PC-9 (cell line): Measurements from ENCODE around the gene NCAN. TPM values are rescaled to one million over a fixed set of nuclear protein-coding genes. Genes with fewer than 3 reads are reported as not detected.

ENCODE experiments used
- BruUV-seq: library from RNA; stranded (reverse); fragments of 400-500 nt; replicated peaks from 2 replicates; lab custom pipeline; 2021; lab: Mats Ljungman, UMichigan
- CTCF ChIA-PET: fragments of 300-600 bp; sonication (Branson Sonifier 250); formaldehyde crosslinking; loops from one replicate; lab custom pipeline; 2022; ENCODE audit warnings: antibody characterized with exemption; lab: Charles Lee
- POLR2A ChIA-PET: fragments of 300-600 bp; sonication (Branson Sonifier 250); formaldehyde crosslinking; loops from one replicate; lab custom pipeline; 2022; ENCODE audit warnings: antibody characterized with exemption; ENCODE audit not compliant: unreplicated experiment; lab: Charles Lee
- DNase-seq, 2 experiments: peaks; one replicate each; pipeline versions ENCODE4 v3.0.0 to v3.0.0-alpha.2; 2015 to 2022; ENCODE audit warnings: mixed read lengths in 1 of 2
- H2AFZ ChIP-seq: fragments of 200-600 bp; sonication (generic); 2 replicates; pipeline ENCODE4 v1.8.1; 2017; ENCODE audit warnings: antibody characterized with exemption
- H3F3A ChIP-seq: fragments of 200-600 bp; sonication (generic); 2 replicates; pipeline ENCODE4 v1.8.1; 2017; ENCODE audit warnings: antibody characterized with exemption, mild to moderate bottlenecking, low read depth; ENCODE audit not compliant: insufficient read depth
- H3K27ac ChIP-seq: fragments of 200-600 bp; sonication (generic); 2 replicates; pipeline ENCODE4 v1.6.1; 2016; ENCODE audit warnings: mixed run types
- H3K27me3 ChIP-seq: fragments of 200-600 bp; sonication (generic); 2 replicates; pipeline ENCODE4 v1.6.1; 2016; ENCODE audit warnings: low read depth, mixed run types; ENCODE audit not compliant: insufficient read depth
- H3K36me3 ChIP-seq: fragments of 200-600 bp; sonication (generic); 2 replicates; pipeline ENCODE4 v1.6.1; 2016; ENCODE audit warnings: low read depth, mixed run types
- H3K4me1 ChIP-seq: fragments of 200-600 bp; sonication (generic); replicated peaks from 2 replicates; pipeline ENCODE4 v1.6.1; 2016; ENCODE audit warnings: mixed run types; ENCODE audit not compliant: insufficient read depth
- H3K4me2 ChIP-seq: fragments of 200-600 bp; sonication (generic); 2 replicates; pipeline ENCODE4 v1.6.1; 2017; ENCODE audit warnings: mixed run types
- H3K4me3 ChIP-seq: fragments of 200-600 bp; sonication (generic); 2 replicates; pipeline ENCODE4 v1.6.1; 2016; ENCODE audit warnings: mixed run types
- H3K79me2 ChIP-seq: fragments of 200-600 bp; sonication (generic); 2 replicates; pipeline ENCODE4 v1.6.1; 2017; ENCODE audit warnings: low read depth, mixed run types
- H3K9me2 ChIP-seq: fragments of 200-600 bp; sonication (generic); 2 replicates; pipeline ENCODE4 v1.8.1; 2017; ENCODE audit warnings: mild to moderate bottlenecking; ENCODE audit not compliant: insufficient read depth
- H3K9me3 ChIP-seq: fragments of 200-600 bp; sonication (generic); 2 replicates; pipeline ENCODE4 v1.8.1; 2016; ENCODE audit warnings: low read depth; ENCODE audit not compliant: insufficient read depth
- H4K20me1 ChIP-seq: fragments of 200-600 bp; sonication (generic); 2 replicates; pipeline ENCODE4 v1.8.1; 2017; ENCODE audit not compliant: insufficient read depth
- CTCF ChIP-seq: fragments of 200-600 bp; sonication (generic); conservative IDR thresholded peaks from 2 replicates; pipeline ENCODE4 v1.6.1; 2017; ENCODE audit warnings: mixed run types, antibody characterized with exemption, mild to moderate bottlenecking, moderate library complexity
- EZH2 ChIP-seq: fragments of 200-600 bp; sonication (generic); IDR thresholded peaks from 2 replicates; pipeline ENCODE4 v1.8.0; 2017; ENCODE audit warnings: antibody characterized with exemption, low read depth
- intact Hi-C: fragments of 100-400 bp; cut with micrococcal nuclease; formaldehyde crosslinking; loops from one replicate; pipeline ENCODE4 v1.10.0; 2022; ENCODE audit not compliant: unreplicated experiment
- total RNA-seq: library from RNA; stranded (reverse); gene quantifications from 2 replicates; pipeline ENCODE4 v1.2.3, GENCODE V29; 2021

NCAN gene
- total RNA-seq, 1 experiment from 2014 or later, result not detected

DNA sequence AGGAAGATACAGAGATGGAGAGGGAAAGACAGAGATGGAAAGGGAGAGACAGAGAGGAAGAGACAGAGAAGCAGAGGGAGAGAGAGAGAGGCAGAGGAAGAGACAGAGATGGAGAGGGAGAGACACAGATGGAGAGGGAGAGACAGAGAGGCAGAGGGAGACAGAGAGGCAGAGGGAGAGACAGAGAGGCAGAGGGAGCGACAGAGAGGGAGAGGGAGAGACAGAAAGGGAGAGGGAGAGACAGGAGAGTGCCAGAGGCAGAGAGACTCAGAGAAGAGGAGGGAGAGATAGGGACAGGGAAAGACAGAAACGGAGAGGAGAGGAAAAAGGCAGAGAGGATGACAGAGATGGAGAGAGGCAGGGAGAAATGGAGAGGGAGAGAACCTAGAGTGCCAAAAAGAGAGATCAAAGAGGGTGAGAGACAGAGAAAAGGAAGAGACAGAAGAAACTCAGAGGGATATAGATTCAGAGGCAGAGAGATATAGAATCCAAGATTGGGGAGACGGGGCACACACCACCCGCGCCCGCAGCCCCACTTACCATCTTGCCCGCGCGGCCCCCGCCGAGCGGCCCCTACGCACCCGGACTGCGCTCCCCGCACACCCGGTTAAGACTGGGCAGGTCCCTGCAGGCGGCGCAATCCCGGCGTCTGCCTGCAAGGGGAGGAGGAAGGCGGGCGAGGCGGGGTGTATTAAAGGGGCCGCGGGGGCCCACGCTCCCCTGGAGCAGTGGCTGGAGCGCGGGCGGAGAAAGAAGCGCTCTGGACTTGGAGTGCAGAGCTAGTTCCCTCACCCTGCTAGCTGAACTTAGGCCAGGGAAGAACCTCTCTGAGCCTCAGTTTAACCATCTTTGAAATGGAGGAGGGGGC, 50.7 kb downstream of the NCAN start:
- POLR2A ChIA-PET, result no interaction called here
- H3F3A ChIP-seq, result no peaks in the 10 kb centered on the region
- no TSS peak for BruUV-seq
- H3K9me2 ChIP-seq, result no peaks in the 10 kb centered on the region
- no peak overlapping the region for H2AFZ ChIP-seq
- H3K79me2 ChIP-seq, result no peaks in the 10 kb centered on the region
- no peaks in the 10 kb centered on the region for H3K36me3 ChIP-seq
- intact Hi-C loops, result no loop called here
- no peak overlapping the region for H3K27ac ChIP-seq
- peaks cover 9% of the 10 kb centered on the region; the same call in 1 of the 2 replicates for H3K27me3 ChIP-seq
- H3K9me3 ChIP-seq, result no peaks in the 10 kb centered on the region
- H3K4me2 ChIP-seq, result no peak overlapping the region
- no peak for DNase-seq
- H4K20me1 ChIP-seq, result no peaks in the 10 kb centered on the region
- H3K4me1 ChIP-seq, result no peaks in the 10 kb centered on the region
- CTCF ChIA-PET, result no interaction called here
- no peak for TF ChIP-seq EZH2
- no peak for TF ChIP-seq CTCF
- H3K4me3 ChIP-seq, result no peak overlapping the region

- no peak overlapping the region for H3K4me2 ChIP-seq
- no peak overlapping the region for H3K27ac ChIP-seq
- H3K27me3 ChIP-seq, result peaks cover 9% of the 10 kb centered on the region; the same call in 1 of the 2 replicates
- H4K20me1 ChIP-seq, result no peaks in the 10 kb centered on the region
- no peaks in the 10 kb centered on the region; the same call in 1 of the 2 replicates for H3F3A ChIP-seq
- H3K79me2 ChIP-seq, result no peaks in the 10 kb centered on the region
- no peak overlapping the region for H3K4me3 ChIP-seq
- intact Hi-C loops, result no loop called here
- no peak for TF ChIP-seq EZH2
- TF ChIP-seq CTCF, result no peak
- no peak overlapping the region for H2AFZ ChIP-seq
- H3K4me1 ChIP-seq, result no peaks in the 10 kb centered on the region
- no peaks in the 10 kb centered on the region for H3K9me2 ChIP-seq
- no peaks in the 10 kb centered on the region for H3K9me3 ChIP-seq
- ChIA-PET CTCF (no interaction called here), POLR2A (no interaction called here)
- DNase-seq, result no peak
- H3K36me3 ChIP-seq, result no peaks in the 10 kb centered on the region
- BruUV-seq, result no TSS peak
These were observed 52.2 kb downstream of the NCAN start for GRCh38 chr19:19263886-19264487.

- H3K9me3 ChIP-seq, result no peaks in the 10 kb centered on the region
- no peak overlapping the region for H3K4me2 ChIP-seq
- H3K4me3 ChIP-seq, result no peak overlapping the region
- no TSS peak for BruUV-seq
- no peaks in the 10 kb centered on the region for H3K4me1 ChIP-seq
- intact Hi-C loops, result no loop called here
- H3F3A ChIP-seq, result no peaks in the 10 kb centered on the region; the same call in 1 of the 2 replicates
- H3K79me2 ChIP-seq, result no peaks in the 10 kb centered on the region
- no peaks in the 10 kb centered on the region for H3K36me3 ChIP-seq
- ChIA-PET POLR2A (no interaction called here), CTCF (no interaction called here)
- no peak overlapping the region for H3K27ac ChIP-seq
- TF ChIP-seq CTCF (no peak), EZH2 (no peak)
- peaks cover 9% of the 10 kb centered on the region; the same call in 1 of the 2 replicates for H3K27me3 ChIP-seq
- no peaks in the 10 kb centered on the region for H4K20me1 ChIP-seq
- no peaks in the 10 kb centered on the region for H3K9me2 ChIP-seq
- no peak for DNase-seq
- H2AFZ ChIP-seq, result no peak overlapping the region
These were observed 55.5 kb downstream of the NCAN start for GRCh38 chr19:19267305-19267704.
